ACC112 (cell line): ENCODE results near the gene TIMM10B.

Experiments used
- H2AFZ ChIP-seq: fragments of 200-600 bp; sonication (generic); one replicate; pipeline ENCODE4 v1.6.0; 2017; ENCODE audit warnings: antibody characterized with exemption, low read length; ENCODE audit not compliant: unreplicated experiment
- H3K27ac ChIP-seq: fragments of 200-600 bp; sonication (generic); 2 replicates; pipeline ENCODE4 v1.5.1; 2014; ENCODE audit warnings: low read depth, mild to moderate bottlenecking, antibody characterized with exemption, low read length, moderate library complexity
- H3K27me3 ChIP-seq: fragments of 200-600 bp; sonication (generic); 2 replicates; pipeline ENCODE4 v1.6.1; 2014; ENCODE audit warnings: mild to moderate bottlenecking, antibody characterized with exemption, low read length, moderate library complexity, mixed read lengths; ENCODE audit not compliant: insufficient read depth
- H3K36me3 ChIP-seq: fragments of 200-600 bp; sonication (generic); 2 replicates; pipeline ENCODE4 v1.6.1; 2016; ENCODE audit warnings: mild to moderate bottlenecking, antibody characterized with exemption, low read length, moderate library complexity, mixed read lengths; ENCODE audit not compliant: insufficient read depth
- H3K4me1 ChIP-seq: fragments of 200-600 bp; sonication (generic); one replicate; pipeline ENCODE4 v1.6.1; 2016; ENCODE audit warnings: low read length, mixed read lengths; ENCODE audit not compliant: insufficient read depth, unreplicated experiment, control insufficient read depth
- H3K4me3 ChIP-seq: fragments of 200-600 bp; sonication (generic); 2 replicates; pipeline ENCODE4 v1.5.1; 2014; ENCODE audit warnings: mild to moderate bottlenecking, low read depth, low read length
- H3K79me2 ChIP-seq: fragments of 200-600 bp; sonication (generic); one replicate; pipeline ENCODE4 v1.6.0; 2016; ENCODE audit warnings: low read length; ENCODE audit not compliant: control insufficient read depth, unreplicated experiment, insufficient read depth

TIMM10B gene

DNA sequence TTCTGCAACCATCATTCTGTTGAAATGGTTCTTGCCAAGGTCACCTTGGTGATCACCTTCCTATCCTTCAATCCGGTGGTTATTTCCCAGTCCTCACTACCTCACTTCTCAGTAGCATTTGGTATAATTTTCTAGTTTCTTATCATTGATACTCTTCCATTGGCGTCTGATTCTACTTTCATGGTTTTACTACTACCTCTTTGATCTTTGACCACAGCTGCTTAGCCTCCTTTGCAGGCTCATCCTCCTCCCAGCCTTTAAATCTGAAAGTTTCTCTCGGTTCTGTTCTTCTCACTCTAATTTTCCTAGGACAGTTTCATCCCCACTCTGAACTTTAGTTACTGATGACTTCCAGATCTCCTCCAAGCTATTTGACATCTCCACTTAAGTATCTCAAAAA, 5.0 kb downstream of the TIMM10B start:
- Histone ChIP-seq H3K79me2 (peaks cover 31% of the 10 kb centered on the region), H2AFZ (no peak overlapping the region), H3K27ac (no peak overlapping the region), H3K4me3 (no peak overlapping the region), H3K4me1 (peaks cover 13% of the 10 kb centered on the region), H3K36me3 (peaks cover 45% of the 10 kb centered on the region), H3K27me3 (no peaks in the 10 kb centered on the region)

DNA sequence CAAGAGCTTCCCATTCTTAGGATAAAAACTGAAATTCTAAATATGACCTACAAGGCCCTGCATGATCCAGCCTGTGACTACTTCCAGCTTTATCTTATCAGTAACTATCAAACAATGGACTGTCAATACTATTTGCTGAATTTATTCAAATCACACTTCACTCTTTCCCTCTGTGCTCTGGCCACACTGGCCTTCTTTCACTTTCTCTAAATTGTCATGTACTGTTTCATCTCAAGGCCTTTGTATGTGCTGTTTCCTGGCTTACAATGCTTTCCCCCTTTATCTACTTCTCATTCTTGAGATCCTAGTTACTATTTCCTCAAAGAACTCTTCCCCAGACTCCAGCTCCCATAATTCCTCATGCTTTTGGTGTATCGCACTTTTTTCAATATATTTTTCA, 5.6 kb downstream of the TIMM10B start:
- no peak overlapping the region for H2AFZ ChIP-seq
- H3K79me2 ChIP-seq, result peaks cover 25% of the 10 kb centered on the region
- H3K4me3 ChIP-seq, result no peak overlapping the region
- no peaks in the 10 kb centered on the region for H3K27me3 ChIP-seq
- peaks cover 13% of the 10 kb centered on the region for H3K4me1 ChIP-seq
- peaks cover 45% of the 10 kb centered on the region for H3K36me3 ChIP-seq
- H3K27ac ChIP-seq, result no peak overlapping the region

DNA sequence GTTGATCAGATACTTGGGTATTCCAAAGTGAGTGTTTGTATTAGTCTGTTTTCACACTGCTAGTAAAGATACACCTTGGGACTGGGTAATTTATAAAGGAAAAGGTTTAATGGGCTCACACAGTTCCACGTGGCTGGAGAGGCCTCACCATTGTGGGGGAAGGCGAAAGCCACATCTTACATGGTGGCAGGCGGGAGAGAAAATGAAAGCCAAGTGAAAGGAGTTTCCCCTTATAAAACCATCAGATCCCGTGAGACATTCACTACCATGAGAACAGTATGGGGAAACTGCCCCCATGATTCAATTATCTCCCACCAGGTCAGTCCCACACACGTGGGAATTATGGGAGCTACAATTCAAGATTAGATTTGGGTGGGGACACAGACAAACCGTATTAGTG, 7.0 kb downstream of the TIMM10B start:
- Histone ChIP-seq H3K79me2 (peaks cover 11% of the 10 kb centered on the region), H3K27ac (no peak overlapping the region), H2AFZ (no peak overlapping the region), H3K36me3 (peaks cover 30% of the 10 kb centered on the region), H3K27me3 (no peaks in the 10 kb centered on the region), H3K4me1 (peaks cover 1% of the 10 kb centered on the region), H3K4me3 (no peak overlapping the region)

DNA sequence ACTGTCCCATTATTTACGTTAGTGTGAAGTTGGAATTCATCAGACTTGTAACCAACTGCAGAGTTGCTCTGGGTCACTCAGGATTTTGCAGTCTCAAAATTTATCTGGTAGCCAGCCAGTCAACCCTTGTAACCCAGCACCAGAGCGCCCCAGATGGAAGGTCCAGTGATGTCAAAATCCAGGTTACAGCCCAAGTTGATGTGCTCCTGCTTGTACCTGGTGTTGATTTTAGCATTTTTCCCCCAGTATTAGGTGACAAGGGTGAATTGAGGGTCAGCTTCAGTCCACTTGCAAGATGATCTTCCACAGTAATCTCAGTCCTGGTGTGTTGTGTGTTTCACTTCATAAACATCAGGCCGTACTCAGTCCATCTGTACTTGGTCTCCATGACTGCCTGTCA, 7.5 kb downstream of the TIMM10B start:
- H3K4me1 ChIP-seq, result no peaks in the 10 kb centered on the region
- peaks cover 26% of the 10 kb centered on the region for H3K36me3 ChIP-seq
- H3K27ac ChIP-seq, result no peak overlapping the region
- H3K4me3 ChIP-seq, result no peak overlapping the region
- H3K27me3 ChIP-seq, result no peaks in the 10 kb centered on the region
- H2AFZ ChIP-seq, result no peak overlapping the region
- peaks cover 6% of the 10 kb centered on the region for H3K79me2 ChIP-seq

DNA sequence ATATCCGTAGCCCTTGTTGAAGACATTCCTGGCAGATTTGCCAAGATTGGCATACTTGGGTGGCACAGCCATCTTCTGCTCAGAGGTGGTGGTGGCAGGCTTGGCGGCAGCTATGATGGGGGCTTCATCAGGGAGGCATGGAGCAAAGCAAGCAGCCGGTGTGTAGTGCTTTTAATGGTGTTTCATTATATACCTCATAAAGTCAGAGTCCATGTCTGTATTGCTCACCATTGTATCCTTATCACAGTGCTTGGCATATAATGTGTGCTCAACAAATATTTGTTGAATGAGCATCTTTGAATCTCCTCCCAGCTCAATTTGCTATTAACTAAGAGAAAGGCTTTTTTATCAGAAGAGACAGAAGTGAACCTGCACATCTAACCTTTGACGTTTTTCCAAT, 8.0 kb downstream of the TIMM10B start:
- Histone ChIP-seq H3K79me2 (peaks cover 3% of the 10 kb centered on the region), H3K4me3 (no peak overlapping the region), H2AFZ (no peak overlapping the region), H3K27me3 (no peaks in the 10 kb centered on the region), H3K4me1 (no peaks in the 10 kb centered on the region), H3K27ac (no peak overlapping the region), H3K36me3 (peaks cover 25% of the 10 kb centered on the region)

DNA sequence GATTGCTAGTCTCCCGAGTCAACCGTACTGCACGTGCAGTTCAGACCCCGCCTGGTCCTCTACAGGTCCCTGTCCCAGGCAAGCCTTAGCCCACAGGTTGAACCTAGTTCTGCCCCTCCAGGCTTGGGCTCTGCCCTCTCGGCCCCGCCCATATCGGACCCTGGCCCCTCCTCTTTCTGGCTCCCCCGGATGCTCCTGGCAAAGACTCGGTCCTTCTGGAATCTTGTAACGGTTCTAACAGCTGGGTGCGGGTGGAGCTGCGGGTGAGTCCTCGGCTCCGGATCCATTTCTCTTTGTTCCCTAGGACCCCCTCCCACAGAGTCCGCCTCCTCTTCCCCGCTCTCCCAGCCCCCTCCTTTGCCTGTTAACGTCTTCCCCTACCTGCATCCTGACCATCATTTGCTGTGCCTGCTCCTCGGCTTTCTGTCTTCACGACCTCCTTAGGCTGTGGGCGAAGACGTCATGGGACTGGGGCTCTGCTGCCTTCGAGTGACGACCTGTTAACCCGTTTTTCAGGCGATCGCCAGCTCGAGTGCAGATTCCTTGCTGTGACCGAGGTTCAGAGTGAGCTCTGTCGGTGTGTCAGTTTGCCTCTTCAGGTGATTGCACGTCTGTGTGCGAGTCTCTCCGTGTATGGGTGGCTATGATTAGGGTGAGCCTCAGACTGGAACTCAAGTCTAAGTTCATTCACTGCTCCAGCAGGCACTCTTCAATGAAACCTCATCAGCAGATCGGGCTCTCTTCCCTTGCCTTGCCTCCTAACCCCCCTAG, 16.0 kb downstream of the TIMM10B start, which contains the start of gene DNHD1:
Gene DNHD1 (plus strand): TSS at position 212 of the 771 bp plus-strand sequence. CDS start 936 bp downstream, outside the sequence.
- no peak within 1 kb of the TSS for H2AFZ ChIP-seq
- H3K4me1 ChIP-seq, result peaks cover 6% of the 10 kb centered on the region
- H3K36me3 ChIP-seq, result 0 out of 2 replicates have a peak, but pooled peaks cover 3% of the 10 kb centered on the region
- H3K27ac ChIP-seq, result no peak within 1 kb of the TSS
- H3K4me3 ChIP-seq, result no peak within 1 kb of the TSS
- no peaks in the 10 kb centered on the region for H3K79me2 ChIP-seq
- H3K27me3 ChIP-seq, result no peaks in the 10 kb centered on the region

DNA sequence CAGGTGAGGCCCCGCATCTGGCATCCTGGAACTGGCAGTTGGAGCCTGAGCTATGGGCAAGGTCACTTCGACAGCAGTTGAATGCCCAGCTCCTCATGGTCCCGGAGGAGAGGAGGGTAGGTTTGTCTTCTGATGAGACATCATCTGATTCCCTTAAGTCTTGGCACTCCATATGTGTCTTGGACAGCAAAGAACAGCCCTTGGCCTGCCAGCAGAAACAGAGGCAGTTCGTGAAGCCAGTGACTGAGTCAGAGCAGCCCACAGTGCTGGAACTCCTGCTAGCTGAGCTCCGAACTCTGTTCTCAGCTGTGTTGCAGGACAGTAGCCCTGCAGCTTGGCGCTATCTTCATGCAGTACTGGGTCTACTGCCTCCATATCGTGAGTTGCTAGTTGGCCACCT, 16.8 kb downstream of the TIMM10B start:
- Histone ChIP-seq H3K4me1 (peaks cover 6% of the 10 kb centered on the region), H3K36me3 (0 out of 2 replicates have a peak, but pooled peaks cover 5% of the 10 kb centered on the region), H2AFZ (no peak overlapping the region), H3K27me3 (no peaks in the 10 kb centered on the region), H3K4me3 (no peak overlapping the region), H3K27ac (no peak overlapping the region), H3K79me2 (no peaks in the 10 kb centered on the region)

DNA sequence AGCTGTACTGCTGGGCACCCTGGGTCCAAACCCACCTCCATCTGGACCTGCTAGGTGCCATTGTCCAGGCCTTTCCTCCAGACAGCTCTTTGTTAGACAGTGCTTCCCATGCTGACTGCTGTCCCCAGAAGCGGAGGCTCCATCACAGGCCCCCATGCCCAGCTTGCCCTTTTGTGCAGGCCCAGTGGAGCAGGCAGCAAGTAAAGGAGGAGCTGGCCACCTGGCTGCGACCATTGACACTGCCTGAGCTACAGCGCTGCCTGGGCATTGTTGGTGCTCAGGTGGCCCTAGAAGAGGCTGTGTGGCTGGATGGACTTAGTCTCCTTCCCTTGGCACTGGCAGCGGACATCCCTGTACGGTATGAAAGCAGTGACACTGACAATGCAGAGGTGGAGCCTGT, 17.2 kb downstream of the TIMM10B start:
- Histone ChIP-seq H3K4me3 (no peak overlapping the region), H3K4me1 (peaks cover 8% of the 10 kb centered on the region), H3K36me3 (0 out of 2 replicates have a peak, but pooled peaks cover 7% of the 10 kb centered on the region), H3K27me3 (no peaks in the 10 kb centered on the region), H3K27ac (no peak overlapping the region), H3K79me2 (no peaks in the 10 kb centered on the region), H2AFZ (no peak overlapping the region)

DNA sequence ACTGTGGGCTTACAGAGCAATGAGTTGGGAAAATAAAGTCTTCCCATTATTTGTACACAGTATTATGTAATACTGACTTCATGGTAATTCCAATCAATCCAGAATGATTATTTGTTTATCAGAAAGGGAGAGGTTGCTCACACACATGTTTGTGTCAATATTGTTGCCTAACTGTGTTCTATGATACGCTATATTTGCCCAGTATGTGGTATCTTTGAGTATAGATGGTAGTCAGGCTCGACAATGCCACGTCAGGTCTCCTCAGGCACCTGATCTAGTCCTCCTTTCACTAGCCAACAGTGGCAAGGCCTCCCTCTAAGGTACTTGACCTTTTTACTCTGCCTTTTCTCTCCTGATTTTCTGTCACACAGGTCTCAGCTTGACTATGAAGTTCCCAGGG, 21.1 kb downstream of the TIMM10B start:
- H3K4me3 ChIP-seq, result no peak overlapping the region
- H3K79me2 ChIP-seq, result no peaks in the 10 kb centered on the region
- H3K27me3 ChIP-seq, result no peaks in the 10 kb centered on the region
- peaks cover 10% of the 10 kb centered on the region for H3K4me1 ChIP-seq
- no peak overlapping the region for H2AFZ ChIP-seq
- H3K36me3 ChIP-seq, result 0 out of 2 replicates have a peak, but pooled peaks cover 3% of the 10 kb centered on the region
- H3K27ac ChIP-seq, result no peak overlapping the region

DNA sequence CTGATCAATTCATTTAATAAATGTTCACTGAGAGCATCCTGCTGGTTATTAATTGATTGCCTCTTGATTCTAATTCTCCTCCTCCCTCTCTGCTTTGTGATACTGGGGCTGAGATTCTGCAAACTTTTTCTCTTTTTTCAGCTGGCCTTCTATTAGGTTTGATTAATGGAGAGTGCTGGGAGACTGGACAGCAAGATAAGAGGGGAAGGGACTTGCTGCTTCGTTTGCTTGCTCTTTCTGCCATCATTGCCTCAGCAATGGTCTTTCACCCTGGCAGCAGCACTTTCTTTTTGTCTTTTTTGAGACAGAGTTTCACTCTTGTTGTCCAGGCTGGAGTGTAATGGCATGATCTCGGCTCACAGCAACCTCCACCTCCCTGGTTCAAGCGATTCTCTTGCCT, 22.9 kb downstream of the TIMM10B start:
- Histone ChIP-seq H3K79me2 (no peaks in the 10 kb centered on the region), H3K4me1 (peaks cover 10% of the 10 kb centered on the region), H3K36me3 (0 out of 2 replicates have a peak, but pooled peaks cover 3% of the 10 kb centered on the region), H3K4me3 (no peak overlapping the region), H3K27me3 (no peaks in the 10 kb centered on the region), H2AFZ (no peak overlapping the region), H3K27ac (no peak overlapping the region)
